ENCODE measurements around the gene MYBL2.
"Not testable (repeated sequence)": the region's sequence is repeated elsewhere in the genome, so short reads cannot be mapped to it uniquely, and the experiment has no call there.

GRCh38 chr20:43651650-43652184 lies 15.2 kb upstream of the MYBL2 start:
- TF ChIP-seq CTCF, POLR2A (IDR thresholded peaks at IDR 0.05): not testable (repeated sequence)
